ENCODE data around the gene KAT2B.

Gene KAT2B

DNA sequence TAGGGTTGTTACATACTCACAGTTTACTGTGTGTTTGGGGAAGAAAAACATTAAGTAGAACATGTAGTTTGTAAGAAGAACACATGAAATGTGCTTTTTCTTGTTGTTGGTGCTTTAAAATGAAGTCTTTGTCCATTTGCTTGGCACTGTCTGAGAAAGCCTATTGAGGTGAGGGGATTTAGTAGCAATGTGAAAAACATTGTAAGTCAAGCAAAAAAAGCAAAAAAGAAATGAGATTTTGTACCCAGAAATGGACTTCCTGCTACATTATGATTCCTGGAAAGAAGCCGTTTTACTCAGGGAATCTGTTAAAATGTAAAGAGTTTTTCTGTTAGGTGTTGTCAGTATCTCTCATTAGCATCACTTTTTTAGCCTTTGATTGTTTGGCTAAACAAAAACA lies 59.9 kb downstream of the KAT2B start:
- DNase-seq, result no peak

- no peak for DNase-seq
Observed at GRCh38 chr3:20101041-20101440, 60.8 kb downstream of the KAT2B start.

GRCh38 chr3:20103731-20104130 lies 63.5 kb downstream of the KAT2B start:
- no peak for DNase-seq

DNA sequence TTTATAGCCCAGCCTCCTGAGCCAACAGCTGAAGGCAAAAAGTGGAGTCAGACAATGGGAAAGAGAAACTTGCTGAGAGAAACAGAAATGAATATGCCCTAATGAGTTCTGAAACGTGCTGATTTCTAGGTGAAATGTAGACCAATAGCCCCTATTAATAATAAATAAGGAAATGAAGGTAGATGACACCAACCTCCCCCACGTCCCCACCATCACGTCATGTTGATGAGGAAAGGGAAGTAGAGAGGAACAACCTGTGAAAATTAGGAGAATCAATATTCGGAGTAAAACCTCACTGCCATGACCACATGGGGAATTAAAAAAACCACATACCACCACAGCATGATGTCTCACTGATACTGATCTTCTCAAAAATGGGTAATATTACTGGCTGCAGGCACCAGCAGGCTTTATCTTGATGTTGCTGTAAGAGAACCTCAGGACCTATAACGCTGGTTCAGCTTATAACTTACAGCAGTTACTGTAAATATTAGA lies 64.0 kb downstream of the KAT2B start:
- DNase-seq, result no peak

GRCh38 chr3:20105513-20106280 lies 65.5 kb downstream of the KAT2B start:
- DNase-seq, result no peak

GRCh38 chr3:20107722-20108121 lies 67.5 kb downstream of the KAT2B start:
- no peak for DNase-seq

DNA sequence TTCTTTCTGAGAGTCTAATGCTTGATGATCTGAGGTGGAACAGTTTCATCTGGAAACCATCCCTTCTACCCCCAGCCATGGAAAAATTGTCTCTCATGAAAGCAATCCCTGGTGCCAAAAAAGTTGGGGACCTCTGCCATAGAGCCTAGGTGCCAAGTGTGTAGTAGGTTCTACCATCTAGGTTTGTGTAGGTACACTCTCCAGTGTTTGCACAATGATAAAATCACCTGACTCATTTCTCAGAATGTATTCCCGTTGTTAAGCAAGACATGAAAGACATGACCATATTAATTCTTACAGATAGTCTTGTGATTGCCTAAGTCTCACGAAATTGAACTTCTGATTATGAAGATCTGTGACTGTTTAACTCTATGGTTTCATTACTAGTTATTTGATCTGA lies 68.6 kb downstream of the KAT2B start:
- no peak for DNase-seq

DNA sequence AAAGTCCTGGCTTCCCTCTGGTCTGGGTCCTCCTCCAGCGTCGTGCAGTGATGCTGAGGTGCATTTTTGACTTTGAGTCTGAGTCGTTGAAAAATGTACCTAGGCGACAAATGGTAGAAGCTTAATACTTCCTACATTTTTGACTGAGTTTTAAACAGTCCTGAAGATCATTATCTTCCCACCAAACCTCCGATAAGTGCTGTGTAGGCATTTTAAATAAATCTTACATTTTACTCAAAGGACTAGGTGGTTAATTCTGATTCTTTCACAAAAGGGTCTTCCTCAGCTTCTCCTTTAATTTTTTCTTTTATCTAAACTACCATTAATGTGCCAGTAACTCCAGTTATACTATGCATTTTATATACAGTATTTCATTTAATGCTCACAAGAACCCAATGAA lies 70.6 kb downstream of the KAT2B start:
- DNase-seq, result no peak

GRCh38 chr3:20111836-20112235 lies 71.6 kb downstream of the KAT2B start:
- DNase-seq, result no peak

- DNase-seq, result no peak
Observed at GRCh38 chr3:20121088-20121487, 80.8 kb downstream of the KAT2B start.

DNA sequence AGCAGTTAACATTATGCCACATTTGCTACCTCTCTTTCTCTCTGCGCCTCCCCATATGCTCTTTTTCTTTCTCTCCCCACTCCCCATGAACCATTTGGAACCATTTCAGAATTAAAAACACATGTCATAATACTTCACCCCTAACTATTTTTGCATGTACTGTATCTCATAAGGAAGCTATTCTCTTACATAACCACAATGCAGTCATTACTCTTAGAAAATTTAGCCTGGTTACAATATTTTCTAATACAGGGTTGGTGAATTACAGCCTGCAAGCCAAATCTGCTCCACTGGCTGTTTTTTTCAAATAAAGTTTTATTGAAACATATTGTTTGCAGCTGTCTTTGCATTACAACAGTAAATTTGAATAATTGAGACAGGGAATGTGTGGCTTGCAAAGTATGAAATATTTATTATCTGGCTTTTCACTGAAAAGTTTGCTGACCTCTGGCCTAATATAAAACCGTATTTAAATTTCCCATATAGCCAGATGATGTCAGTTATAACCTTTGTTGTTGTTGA lies 82.9 kb downstream of the KAT2B start:
- no peak for DNase-seq

DNA sequence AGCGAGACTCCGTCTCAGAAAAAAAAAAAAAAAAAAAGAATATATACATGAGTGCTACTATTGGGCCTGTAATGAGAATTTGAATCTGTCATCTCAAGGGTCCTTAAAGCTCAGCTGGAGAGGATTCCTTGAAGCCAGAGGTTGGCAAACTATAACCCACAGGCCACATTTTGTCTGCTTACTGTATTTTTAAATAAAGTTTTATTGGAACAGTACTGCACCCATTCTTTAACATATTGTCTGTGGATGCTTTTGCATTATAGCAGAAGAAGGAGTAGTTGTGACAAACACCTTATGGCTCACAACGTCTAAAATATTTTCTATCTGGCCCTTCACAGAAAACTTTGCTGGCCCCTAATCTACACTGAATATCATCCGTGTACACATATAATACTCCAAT lies 85.0 kb downstream of the KAT2B start:
- no peak for DNase-seq

DNA sequence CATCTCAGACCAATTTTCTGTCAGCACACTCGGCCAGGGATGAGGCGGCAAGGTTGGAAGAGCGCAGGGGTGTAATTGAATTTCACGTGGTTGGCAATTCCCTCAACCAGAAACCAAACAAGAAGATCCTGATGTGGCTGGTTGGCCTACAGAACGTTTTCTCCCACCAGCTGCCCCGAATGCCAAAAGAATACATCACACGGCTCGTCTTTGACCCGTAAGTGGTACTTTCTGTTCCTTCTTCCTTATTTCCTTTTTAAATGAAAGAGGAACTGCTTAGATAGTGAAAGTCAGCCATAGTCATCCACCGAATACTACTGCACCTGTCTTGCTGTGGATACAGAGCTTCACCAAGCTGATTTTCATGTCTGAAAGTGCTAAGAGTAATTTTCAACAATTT lies 85.7 kb downstream of the KAT2B start:
- no peak for DNase-seq

DNA sequence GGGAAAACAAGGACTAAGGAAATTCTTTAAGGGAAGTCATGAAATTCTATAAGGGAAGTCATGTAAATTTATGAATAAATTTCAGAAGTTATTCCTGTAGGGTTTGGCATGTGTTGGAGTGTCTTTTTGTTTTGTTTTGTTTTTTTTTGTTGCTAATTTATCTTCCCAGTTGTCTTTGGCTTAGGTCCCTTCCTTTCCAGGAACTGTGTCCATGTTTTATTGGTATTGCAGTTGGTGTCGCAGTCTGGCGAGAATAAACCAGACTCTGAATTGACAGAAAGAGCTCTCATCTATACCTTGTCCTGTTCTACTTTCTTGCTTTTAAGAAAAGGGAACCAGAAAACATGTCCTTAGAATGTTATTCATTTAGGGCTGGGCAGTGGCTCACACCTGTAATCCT lies 88.1 kb downstream of the KAT2B start:
- no peak for DNase-seq

- DNase-seq, result no peak
Observed at GRCh38 chr3:20130106-20130505, 89.9 kb downstream of the KAT2B start.

GRCh38 chr3:20136231-20136630 lies 96.0 kb downstream of the KAT2B start:
- DNase-seq, result no peak

- no peak for DNase-seq
Observed at GRCh38 chr3:20137647-20138046, 97.4 kb downstream of the KAT2B start.

DNA sequence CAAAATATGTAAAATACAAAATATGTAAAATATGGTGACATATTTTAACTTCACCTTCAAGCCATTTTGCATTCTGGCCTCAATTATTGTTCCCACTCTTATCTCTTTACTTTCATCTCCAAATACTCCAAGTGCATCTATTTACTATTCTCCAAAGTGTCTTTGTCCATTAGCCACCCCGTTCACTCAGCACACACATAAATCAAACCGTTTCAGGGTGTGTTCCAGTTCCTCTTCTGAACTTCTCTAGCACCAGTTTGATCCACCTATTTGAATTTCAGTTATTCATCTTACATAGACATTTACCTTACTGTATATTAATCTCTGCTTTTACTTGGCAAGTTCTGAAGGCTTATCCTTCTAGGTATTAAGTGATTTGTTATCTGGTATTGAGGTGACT lies 100.6 kb downstream of the KAT2B start:
- DNase-seq, result no peak

GRCh38 chr3:20141316-20141715 lies 101.1 kb downstream of the KAT2B start:
- DNase-seq, result no peak

- DNase-seq, result peak; percentile 60
Observed at GRCh38 chr3:20141851-20142250, 101.6 kb downstream of the KAT2B start.

- no peak for DNase-seq
Observed at GRCh38 chr3:20142517-20142916, 102.3 kb downstream of the KAT2B start.

DNA sequence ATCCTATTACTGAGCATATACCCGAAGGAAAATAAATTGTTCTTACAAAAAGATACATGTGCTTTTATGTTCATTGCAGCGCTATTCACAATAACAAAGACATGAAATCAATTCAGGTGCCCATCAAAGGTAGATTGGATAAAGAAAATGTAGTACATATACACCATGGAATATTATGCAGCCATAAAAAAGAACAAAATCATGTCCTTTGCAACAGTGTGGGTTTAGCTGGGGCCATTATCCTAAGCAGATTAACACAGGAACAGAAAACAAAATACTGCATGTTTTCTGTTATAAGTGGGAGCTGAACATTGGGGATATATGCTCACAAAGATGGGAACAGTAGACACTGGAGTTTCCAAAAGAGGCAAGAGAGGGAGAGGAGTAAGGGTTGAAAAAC lies 103.3 kb downstream of the KAT2B start:
- no peak for DNase-seq

DNA sequence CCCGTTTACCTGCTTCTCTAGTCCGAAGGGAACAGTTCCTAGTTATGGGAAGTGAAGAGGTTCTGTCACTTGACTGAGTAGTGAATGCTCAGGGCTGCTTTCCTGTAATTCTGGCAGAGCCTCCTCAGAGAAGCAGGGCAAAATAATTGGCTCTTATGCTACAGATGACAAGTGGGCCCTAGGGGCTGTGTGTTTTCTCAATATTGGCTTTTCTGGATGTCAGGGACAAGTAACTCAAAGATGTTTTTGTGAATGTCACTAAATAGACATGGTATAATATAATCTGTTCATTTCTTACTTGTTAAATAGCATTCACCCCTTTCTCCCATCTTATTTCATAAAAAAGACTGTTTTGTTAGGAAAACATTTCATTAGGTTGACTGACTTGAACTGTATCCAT lies 105.6 kb downstream of the KAT2B start:
- DNase-seq, result no peak

- DNase-seq, result no peak
Observed at GRCh38 chr3:20146301-20146700, 106.1 kb downstream of the KAT2B start.

DNA sequence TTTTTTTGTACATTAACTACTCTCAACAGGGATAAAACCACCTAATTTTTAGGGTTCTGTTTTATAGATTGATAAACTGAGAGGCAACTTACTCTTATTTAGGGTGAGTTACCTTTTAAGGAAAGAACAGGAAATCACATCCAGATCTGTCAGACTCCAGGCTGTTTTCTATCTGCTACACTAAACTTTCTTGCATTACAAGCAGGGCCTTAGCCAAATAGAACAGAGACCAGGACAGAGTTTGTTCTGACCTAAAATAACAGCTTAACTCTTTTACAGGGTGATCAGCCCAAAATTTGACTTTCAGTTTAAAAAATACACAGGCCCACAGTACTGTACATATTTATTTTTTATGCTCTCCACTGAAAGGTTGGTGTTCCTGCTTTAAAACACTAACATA lies 107.1 kb downstream of the KAT2B start:
- DNase-seq, result no peak

Data from NCI-H446 treated with DMSO at 0.1 percent for 48 hours (cell line).